Epithelial cell of esophagus (primary cell): ENCODE results near the gene DIDO1.
A peak's percentile ranks its signal among the peaks of the same experiment; 100 is the strongest.

ENCODE experiments used
- DNase-seq: peaks from one replicate; pipeline ENCODE4 v3.0.0; 2010; ENCODE audit warnings: low read depth
- H3K4me3 ChIP-seq: 2 replicates; pipeline ENCODE4 v1.5.1; 2011; ENCODE audit warnings: mild to moderate bottlenecking, low read length, control low read depth
- CTCF ChIP-seq: IDR thresholded peaks from 2 replicates; pipeline ENCODE4 v1.5.1; 2011; ENCODE audit warnings: low read depth, mild to moderate bottlenecking, low read length, control low read depth, inconsistent platforms; ENCODE audit not compliant: insufficient read depth; ENCODE audit errors: missing control alignments

Gene DIDO1

GRCh38 chr20:62918831-62919230 lies 7.5 kb downstream of the DIDO1 start:
- no peak overlapping the region for H3K4me3 ChIP-seq
- no peak for DNase-seq
- TF ChIP-seq CTCF = no peak

GRCh38 chr20:62918147-62918546 lies 8.2 kb downstream of the DIDO1 start:
- TF ChIP-seq CTCF = no peak
- no peak for DNase-seq
- no peak overlapping the region for H3K4me3 ChIP-seq

GRCh38 chr20:62917720-62918119 lies 8.6 kb downstream of the DIDO1 start:
- no peak for TF ChIP-seq CTCF
- no peak for DNase-seq
- H3K4me3 ChIP-seq = no peak overlapping the region

- no peak for TF ChIP-seq CTCF
These were observed 9.4 kb downstream of the DIDO1 start for GRCh38 chr20:62916703-62917476.

GRCh38 chr20:62914970-62915457 lies 11.3 kb downstream of the DIDO1 start:
- no peak for TF ChIP-seq CTCF
- DNase-seq = peak; percentile 32
- no peak overlapping the region for H3K4me3 ChIP-seq

More at GRCh38 chr20:62916703-62917476, 9.4 kb downstream of the DIDO1 start:
- H3K4me3 ChIP-seq = no peak overlapping the region
- no peak for DNase-seq

GRCh38 chr20:62914436-62914835 lies 11.9 kb downstream of the DIDO1 start:
- no peak for DNase-seq
- no peak overlapping the region for H3K4me3 ChIP-seq
- TF ChIP-seq CTCF = no peak
